ENCODE results near the gene POU2F2. TPM values are rescaled to one million over a fixed set of nuclear protein-coding genes. Genes with fewer than 3 reads are reported as not detected.

The POU2F2 gene
- total and polyA plus RNA-seq, 2 experiments from 2014 or later, result 2.3 to 4.6 TPM

DNA sequence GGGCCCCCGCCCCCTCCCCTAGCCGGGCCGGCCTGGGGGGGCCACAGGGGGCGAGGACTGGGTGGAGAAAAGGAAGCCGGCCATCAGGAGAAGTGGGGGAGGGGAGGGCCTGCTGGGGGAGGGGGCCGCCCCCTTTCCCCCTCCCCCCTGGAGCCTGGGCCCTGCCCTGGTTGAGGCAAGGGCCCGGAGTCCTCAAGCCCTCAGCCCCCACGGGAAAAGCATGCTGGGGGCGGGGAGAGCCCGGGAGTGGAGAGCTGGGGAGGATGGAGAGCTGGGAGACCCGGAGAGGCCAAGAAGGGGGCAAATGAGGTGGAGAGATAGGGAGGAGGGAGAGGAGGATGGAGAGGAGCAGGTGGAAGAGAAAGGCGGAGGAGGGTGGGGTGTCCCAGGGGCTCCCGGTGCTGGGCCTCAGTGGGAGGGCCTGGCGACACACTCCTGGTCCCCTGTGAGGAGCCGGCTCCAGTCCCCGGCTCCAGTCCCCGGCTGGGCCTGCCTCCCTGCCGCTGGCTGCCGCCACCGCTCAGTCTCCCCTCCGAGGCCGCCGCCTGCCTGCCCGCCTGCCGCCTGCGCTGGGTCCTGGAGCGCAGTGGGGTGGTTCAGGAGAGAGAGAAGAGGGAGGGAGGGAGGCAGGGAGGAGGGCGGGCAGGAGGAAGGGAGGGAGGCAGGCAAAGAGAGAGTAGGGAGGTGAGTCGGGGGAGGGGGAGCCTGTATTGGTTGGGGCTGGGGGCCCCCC is 62.5 kb downstream of the POU2F2 start, which contains the start of gene GRIK5 (continued):
- TF ChIP-seq, protein P1, sequence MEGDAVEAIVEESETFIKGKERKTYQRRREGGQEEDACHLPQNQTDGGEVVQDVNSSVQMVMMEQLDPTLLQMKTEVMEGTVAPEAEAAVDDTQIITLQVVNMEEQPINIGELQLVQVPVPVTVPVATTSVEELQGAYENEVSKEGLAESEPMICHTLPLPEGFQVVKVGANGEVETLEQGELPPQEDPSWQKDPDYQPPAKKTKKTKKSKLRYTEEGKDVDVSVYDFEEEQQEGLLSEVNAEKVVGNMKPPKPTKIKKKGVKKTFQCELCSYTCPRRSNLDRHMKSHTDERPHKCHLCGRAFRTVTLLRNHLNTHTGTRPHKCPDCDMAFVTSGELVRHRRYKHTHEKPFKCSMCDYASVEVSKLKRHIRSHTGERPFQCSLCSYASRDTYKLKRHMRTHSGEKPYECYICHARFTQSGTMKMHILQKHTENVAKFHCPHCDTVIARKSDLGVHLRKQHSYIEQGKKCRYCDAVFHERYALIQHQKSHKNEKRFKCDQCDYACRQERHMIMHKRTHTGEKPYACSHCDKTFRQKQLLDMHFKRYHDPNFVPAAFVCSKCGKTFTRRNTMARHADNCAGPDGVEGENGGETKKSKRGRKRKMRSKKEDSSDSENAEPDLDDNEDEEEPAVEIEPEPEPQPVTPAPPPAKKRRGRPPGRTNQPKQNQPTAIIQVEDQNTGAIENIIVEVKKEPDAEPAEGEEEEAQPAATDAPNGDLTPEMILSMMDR (conservative IDR thresholded peaks at IDR 0.05; ENCODE audit: low read depth in 2 of 2), result no peak

DNA sequence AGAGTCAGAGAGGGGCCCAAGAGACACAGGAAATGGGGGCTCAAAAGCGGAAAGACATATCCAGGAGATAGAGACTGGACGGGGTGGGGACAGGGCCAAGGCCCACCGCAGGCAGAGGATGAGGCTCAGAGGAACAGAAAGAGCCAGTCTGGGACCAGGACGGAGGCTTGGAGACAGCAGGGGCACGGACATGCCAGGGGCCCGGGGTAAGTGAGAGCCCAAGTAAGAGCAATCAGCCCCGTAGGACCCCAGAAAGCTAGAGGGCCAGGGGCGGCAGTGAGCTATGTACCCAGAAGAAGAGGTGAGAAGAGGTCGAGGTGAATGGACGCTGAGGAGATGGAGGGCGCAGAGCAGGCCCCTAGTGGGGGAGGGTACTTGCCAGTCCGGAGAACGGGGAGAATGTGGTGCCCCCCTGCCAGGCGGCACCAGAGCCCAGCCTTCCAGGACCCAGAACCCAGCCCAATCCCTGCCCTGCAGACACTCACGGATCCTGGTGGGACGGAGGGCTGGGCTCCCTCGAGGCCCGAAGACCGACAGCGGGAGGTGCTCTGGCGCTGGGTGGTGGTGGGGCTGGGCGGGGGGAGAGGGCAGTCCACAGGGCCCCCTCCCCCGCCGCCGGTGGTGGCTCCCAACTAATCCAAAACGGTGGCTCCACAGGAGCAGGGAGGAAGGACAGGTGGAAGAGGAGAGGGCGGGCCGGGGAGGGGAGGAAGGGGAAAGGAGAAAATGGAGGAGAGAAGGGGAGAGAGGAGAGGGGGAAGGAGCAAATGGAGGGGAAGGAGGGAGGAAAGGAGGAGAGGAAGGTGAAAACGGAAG is 63.3 kb downstream of the POU2F2 start:
- peak; percentile 51 for DNase-seq (ENCODE audit: low spot score)
- peaks cover 20% of the 10 kb centered on the region for H3K4me1 ChIP-seq (ENCODE audit: insufficient read depth)

More for the DNA sequence above, 63.3 kb downstream of the POU2F2 start:
- H3K27ac ChIP-seq (ENCODE audit: low read depth), result no peak overlapping the region
- TF ChIP-seq JUNB (IDR thresholded peaks at IDR 0.05; ENCODE audit: unreplicated experiment) (no peak), EZH2phosphoT487 (IDR thresholded peaks at IDR 0.05; ENCODE audit: unreplicated experiment) (no peak), EZH2 (IDR thresholded peaks at IDR 0.05; ENCODE audit: low read depth, unreplicated experiment) (no peak), ZNF331 (CRISPR knock-in tag; IDR thresholded peaks at IDR 0.05; ENCODE audit: low read depth) (no peak), CREB1 (CRISPR knock-in tag; IDR thresholded peaks at IDR 0.05; ENCODE audit: low read depth) (no peak)
- TF ChIP-seq, protein P2, sequence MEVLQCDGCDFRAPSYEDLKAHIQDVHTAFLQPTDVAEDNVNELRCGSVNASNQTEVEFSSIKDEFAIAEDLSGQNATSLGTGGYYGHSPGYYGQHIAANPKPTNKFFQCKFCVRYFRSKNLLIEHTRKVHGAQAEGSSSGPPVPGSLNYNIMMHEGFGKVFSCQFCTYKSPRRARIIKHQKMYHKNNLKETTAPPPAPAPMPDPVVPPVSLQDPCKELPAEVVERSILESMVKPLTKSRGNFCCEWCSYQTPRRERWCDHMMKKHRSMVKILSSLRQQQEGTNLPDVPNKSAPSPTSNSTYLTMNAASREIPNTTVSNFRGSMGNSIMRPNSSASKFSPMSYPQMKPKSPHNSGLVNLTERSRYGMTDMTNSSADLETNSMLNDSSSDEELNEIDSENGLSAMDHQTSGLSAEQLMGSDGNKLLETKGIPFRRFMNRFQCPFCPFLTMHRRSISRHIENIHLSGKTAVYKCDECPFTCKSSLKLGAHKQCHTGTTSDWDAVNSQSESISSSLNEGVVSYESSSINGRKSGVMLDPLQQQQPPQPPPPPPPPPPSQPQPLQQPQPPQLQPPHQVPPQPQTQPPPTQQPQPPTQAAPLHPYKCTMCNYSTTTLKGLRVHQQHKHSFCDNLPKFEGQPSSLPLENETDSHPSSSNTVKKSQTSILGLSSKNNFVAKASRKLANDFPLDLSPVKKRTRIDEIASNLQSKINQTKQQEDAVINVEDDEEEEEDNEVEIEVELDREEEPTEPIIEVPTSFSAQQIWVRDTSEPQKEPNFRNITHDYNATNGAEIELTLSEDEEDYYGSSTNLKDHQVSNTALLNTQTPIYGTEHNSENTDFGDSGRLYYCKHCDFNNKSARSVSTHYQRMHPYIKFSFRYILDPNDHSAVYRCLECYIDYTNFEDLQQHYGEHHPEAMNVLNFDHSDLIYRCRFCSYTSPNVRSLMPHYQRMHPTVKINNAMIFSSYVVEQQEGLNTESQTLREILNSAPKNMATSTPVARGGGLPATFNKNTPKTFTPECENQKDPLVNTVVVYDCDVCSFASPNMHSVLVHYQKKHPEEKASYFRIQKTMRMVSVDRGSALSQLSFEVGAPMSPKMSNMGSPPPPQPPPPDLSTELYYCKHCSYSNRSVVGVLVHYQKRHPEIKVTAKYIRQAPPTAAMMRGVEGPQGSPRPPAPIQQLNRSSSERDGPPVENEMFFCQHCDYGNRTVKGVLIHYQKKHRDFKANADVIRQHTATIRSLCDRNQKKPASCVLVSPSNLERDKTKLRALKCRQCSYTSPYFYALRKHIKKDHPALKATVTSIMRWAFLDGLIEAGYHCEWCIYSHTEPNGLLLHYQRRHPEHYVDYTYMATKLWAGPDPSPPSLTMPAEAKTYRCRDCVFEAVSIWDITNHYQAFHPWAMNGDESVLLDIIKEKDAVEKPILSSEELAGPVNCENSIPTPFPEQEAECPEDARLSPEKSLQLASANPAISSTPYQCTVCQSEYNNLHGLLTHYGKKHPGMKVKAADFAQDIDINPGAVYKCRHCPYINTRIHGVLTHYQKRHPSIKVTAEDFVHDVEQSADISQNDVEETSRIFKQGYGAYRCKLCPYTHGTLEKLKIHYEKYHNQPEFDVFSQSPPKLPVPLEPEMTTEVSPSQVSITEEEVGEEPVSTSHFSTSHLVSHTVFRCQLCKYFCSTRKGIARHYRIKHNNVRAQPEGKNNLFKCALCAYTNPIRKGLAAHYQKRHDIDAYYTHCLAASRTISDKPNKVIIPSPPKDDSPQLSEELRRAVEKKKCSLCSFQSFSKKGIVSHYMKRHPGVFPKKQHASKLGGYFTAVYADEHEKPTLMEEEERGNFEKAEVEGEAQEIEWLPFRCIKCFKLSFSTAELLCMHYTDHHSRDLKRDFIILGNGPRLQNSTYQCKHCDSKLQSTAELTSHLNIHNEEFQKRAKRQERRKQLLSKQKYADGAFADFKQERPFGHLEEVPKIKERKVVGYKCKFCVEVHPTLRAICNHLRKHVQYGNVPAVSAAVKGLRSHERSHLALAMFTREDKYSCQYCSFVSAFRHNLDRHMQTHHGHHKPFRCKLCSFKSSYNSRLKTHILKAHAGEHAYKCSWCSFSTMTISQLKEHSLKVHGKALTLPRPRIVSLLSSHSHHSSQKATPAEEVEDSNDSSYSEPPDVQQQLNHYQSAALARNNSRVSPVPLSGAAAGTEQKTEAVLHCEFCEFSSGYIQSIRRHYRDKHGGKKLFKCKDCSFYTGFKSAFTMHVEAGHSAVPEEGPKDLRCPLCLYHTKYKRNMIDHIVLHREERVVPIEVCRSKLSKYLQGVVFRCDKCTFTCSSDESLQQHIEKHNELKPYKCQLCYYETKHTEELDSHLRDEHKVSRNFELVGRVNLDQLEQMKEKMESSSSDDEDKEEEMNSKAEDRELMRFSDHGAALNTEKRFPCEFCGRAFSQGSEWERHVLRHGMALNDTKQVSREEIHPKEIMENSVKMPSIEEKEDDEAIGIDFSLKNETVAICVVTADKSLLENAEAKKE (CRISPR knock-in tag; IDR thresholded peaks at IDR 0.05), result no peak
- TF ChIP-seq, protein P3, sequence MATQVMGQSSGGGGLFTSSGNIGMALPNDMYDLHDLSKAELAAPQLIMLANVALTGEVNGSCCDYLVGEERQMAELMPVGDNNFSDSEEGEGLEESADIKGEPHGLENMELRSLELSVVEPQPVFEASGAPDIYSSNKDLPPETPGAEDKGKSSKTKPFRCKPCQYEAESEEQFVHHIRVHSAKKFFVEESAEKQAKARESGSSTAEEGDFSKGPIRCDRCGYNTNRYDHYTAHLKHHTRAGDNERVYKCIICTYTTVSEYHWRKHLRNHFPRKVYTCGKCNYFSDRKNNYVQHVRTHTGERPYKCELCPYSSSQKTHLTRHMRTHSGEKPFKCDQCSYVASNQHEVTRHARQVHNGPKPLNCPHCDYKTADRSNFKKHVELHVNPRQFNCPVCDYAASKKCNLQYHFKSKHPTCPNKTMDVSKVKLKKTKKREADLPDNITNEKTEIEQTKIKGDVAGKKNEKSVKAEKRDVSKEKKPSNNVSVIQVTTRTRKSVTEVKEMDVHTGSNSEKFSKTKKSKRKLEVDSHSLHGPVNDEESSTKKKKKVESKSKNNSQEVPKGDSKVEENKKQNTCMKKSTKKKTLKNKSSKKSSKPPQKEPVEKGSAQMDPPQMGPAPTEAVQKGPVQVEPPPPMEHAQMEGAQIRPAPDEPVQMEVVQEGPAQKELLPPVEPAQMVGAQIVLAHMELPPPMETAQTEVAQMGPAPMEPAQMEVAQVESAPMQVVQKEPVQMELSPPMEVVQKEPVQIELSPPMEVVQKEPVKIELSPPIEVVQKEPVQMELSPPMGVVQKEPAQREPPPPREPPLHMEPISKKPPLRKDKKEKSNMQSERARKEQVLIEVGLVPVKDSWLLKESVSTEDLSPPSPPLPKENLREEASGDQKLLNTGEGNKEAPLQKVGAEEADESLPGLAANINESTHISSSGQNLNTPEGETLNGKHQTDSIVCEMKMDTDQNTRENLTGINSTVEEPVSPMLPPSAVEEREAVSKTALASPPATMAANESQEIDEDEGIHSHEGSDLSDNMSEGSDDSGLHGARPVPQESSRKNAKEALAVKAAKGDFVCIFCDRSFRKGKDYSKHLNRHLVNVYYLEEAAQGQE (IDR thresholded peaks at IDR 0.05; ENCODE audit: unreplicated experiment), result no peak
- H4K20me1 ChIP-seq (replicated peaks; ENCODE audit: insufficient read depth), result peaks cover 12% of the 10 kb centered on the region
- Mint-ChIP-seq H3K4me3 (no peak overlapping the region), H3K9me3 (0 out of 3 replicates have a peak, but pooled peaks cover 3% of the 10 kb centered on the region), H3K36me3 (ENCODE audit: low read depth) (peaks cover 13% of the 10 kb centered on the region), H3K27ac (no peak overlapping the region), H3K4me1 (peaks cover 16% of the 10 kb centered on the region), H3K27me3 (ENCODE audit: insufficient read depth, low read depth, poor library complexity) (peaks cover 4% of the 10 kb centered on the region)
- peak overlapping the region; percentile 83 for H3K4me3 ChIP-seq
- H3K27me3 ChIP-seq (ENCODE audit: insufficient read depth), result no peaks in the 10 kb centered on the region
- H3F3A ChIP-seq (replicated peaks; ENCODE audit: low read depth), result peaks cover 6% of the 10 kb centered on the region; the same call in 1 of the 2 replicates
- H2AFZ ChIP-seq, result peak overlapping the region; percentile 69; the same call in 1 of the 2 replicates
- no peaks in the 10 kb centered on the region for H3K9me2 ChIP-seq (ENCODE audit: insufficient read depth)
- H3K79me2 ChIP-seq (replicated peaks; ENCODE audit: insufficient read depth), result peaks cover 28% of the 10 kb centered on the region
- peak overlapping the region; percentile 91 for H3K4me2 ChIP-seq
- H3K36me3 ChIP-seq (ENCODE audit: insufficient read depth), result no peaks in the 10 kb centered on the region; the same call in 1 of the 2 replicates
- peak; percentile 28 for ATAC-seq

Measured in GM23338 (cell line).